Caco-2 (cell line): ENCODE results near the gene SS18. TPM values are rescaled to one million over a fixed set of nuclear protein-coding genes. Genes with fewer than 3 reads are reported as not detected.

Source experiments
- BruUV-seq: library from RNA; stranded (reverse); fragments of 400-500 nt; replicated peaks from 2 replicates; lab custom pipeline; 2021; lab: Mats Ljungman, UMichigan
- CTCF ChIA-PET: fragments of 300-600 bp; sonication (Branson Sonifier 250); formaldehyde crosslinking; loops from one replicate; lab custom pipeline; 2022; ENCODE audit warnings: antibody characterized with exemption; lab: Charles Lee
- POLR2A ChIA-PET: fragments of 300-600 bp; sonication (Branson Sonifier 250); formaldehyde crosslinking; loops from one replicate; lab custom pipeline; 2022; ENCODE audit warnings: antibody characterized with exemption; lab: Charles Lee
- DNase-seq, 2 experiments: peaks; one replicate each; pipeline versions ENCODE4 v3.0.0 to v3.0.0-alpha.2; 2020 to 2022
- H3K27me3 ChIP-seq: replicated peaks from 2 replicates; pipeline ENCODE4 v1.6.0; 2011; ENCODE audit warnings: low read length; ENCODE audit not compliant: control insufficient read depth, insufficient read depth
- H3K36me3 ChIP-seq: 2 replicates; pipeline ENCODE4 v1.5.1; 2011; ENCODE audit warnings: low read length; ENCODE audit not compliant: control insufficient read depth, insufficient read depth
- H3K4me1 ChIP-seq: fragments of 250-450 bp; sonication (Bioruptor Pico); 2 replicates; pipeline ENCODE4 v1.5.1; 2020; ENCODE audit warnings: mild to moderate bottlenecking
- H3K4me3 ChIP-seq: 2 replicates; pipeline ENCODE4 v1.5.1; 2011; ENCODE audit warnings: low read depth, mild to moderate bottlenecking, control low read depth, low read length
- H3K9me3 ChIP-seq: fragments of 250-450 bp; sonication (Bioruptor Pico); 2 replicates; pipeline ENCODE4 v1.5.1; 2020; ENCODE audit warnings: mild to moderate bottlenecking, moderate library complexity
- H3K27ac Mint-ChIP-seq: one replicate; pipeline ENCODE4 v1.8.0; 2022; ENCODE audit warnings: mixed read lengths; ENCODE audit not compliant: unreplicated experiment
- H3K27me3 Mint-ChIP-seq: one replicate; pipeline ENCODE4 v1.8.0; 2022; ENCODE audit warnings: mixed read lengths; ENCODE audit not compliant: insufficient read depth, unreplicated experiment
- H3K36me3 Mint-ChIP-seq: one replicate; pipeline ENCODE4 v1.8.0; 2022; ENCODE audit warnings: mild to moderate bottlenecking, mixed read lengths; ENCODE audit not compliant: insufficient read depth, unreplicated experiment
- H3K4me1 Mint-ChIP-seq: one replicate; pipeline ENCODE4 v1.8.0; 2022; ENCODE audit warnings: low read depth, mixed read lengths; ENCODE audit not compliant: unreplicated experiment
- H3K4me3 Mint-ChIP-seq: one replicate; pipeline ENCODE4 v1.8.0; 2022; ENCODE audit warnings: mild to moderate bottlenecking, moderate library complexity, mixed read lengths; ENCODE audit not compliant: unreplicated experiment
- H3K9me3 Mint-ChIP-seq: one replicate; pipeline ENCODE4 v1.8.0; 2022; ENCODE audit warnings: mixed read lengths; ENCODE audit not compliant: unreplicated experiment
- intact Hi-C: fragments of 100-400 bp; cut with micrococcal nuclease; formaldehyde crosslinking; loops from one replicate; pipeline ENCODE4 v1.10.0; 2022; ENCODE audit not compliant: unreplicated experiment
- total RNA-seq: library from RNA; stranded (reverse); gene quantifications from 2 replicates; pipeline ENCODE4 v1.2.3, GENCODE V29; 2022
- TF ChIP-seq, protein P1 (sequence below), 2 experiments: fragments of 200-600 bp in 1 of 2; IDR thresholded peaks; 1 replicate in 1 of 2; 2 replicates in 1 of 2; pipeline versions ENCODE4 v1.5.1 to v1.8.0; 2011 to 2022; ENCODE audit warnings: antibody characterized with exemption in 1 of 2, control low read depth in 1 of 2, inconsistent platforms in 1 of 2, low read depth in 1 of 2, low read length in 1 of 2, mild to moderate bottlenecking in 1 of 2, moderate library complexity in 1 of 2; ENCODE audit not compliant: insufficient read depth in 1 of 2, severe bottlenecking in 1 of 2, unreplicated experiment in 1 of 2

The SS18 gene
- total RNA-seq, 1 experiment from 2014 or later: 34.6 TPM

DNA sequence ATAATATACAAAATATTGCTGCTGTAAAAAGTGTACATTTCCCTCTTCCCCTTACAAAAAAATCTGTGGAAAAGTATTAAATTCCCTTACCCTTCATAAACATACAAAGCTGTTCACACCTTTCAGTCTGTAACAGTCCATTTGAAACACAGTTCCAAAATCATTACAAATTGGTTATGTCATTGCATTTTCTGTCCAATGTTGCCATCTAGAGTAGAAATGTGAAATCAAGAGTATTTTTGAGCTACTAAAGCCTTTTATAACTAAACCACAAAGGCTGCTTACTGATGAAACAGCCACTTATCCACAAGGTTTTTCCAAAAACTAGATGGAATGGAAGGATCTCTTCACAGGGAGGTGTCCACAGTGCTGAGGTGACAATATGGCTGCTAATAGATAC is 72.5 kb downstream of the SS18 start:
- ChIA-PET POLR2A (no interaction called here), CTCF (no interaction called here)
- Histone ChIP-seq H3K36me3 (no peaks in the 10 kb centered on the region), H3K9me3 (no peaks in the 10 kb centered on the region), H3K27me3 (no peaks in the 10 kb centered on the region), H3K4me3 (no peak overlapping the region), H3K4me1 (no peaks in the 10 kb centered on the region)
- no TSS peak for BruUV-seq
- no peak overlapping the region for H3K4me3 Mint-ChIP-seq
- TF ChIP-seq, protein P1, sequence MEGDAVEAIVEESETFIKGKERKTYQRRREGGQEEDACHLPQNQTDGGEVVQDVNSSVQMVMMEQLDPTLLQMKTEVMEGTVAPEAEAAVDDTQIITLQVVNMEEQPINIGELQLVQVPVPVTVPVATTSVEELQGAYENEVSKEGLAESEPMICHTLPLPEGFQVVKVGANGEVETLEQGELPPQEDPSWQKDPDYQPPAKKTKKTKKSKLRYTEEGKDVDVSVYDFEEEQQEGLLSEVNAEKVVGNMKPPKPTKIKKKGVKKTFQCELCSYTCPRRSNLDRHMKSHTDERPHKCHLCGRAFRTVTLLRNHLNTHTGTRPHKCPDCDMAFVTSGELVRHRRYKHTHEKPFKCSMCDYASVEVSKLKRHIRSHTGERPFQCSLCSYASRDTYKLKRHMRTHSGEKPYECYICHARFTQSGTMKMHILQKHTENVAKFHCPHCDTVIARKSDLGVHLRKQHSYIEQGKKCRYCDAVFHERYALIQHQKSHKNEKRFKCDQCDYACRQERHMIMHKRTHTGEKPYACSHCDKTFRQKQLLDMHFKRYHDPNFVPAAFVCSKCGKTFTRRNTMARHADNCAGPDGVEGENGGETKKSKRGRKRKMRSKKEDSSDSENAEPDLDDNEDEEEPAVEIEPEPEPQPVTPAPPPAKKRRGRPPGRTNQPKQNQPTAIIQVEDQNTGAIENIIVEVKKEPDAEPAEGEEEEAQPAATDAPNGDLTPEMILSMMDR (IDR thresholded peaks at IDR 0.05; ENCODE audit: insufficient read depth in 1 of 2, low read depth in 1 of 2, low read length in 1 of 2, severe bottlenecking in 1 of 2, unreplicated experiment in 1 of 2): no peak
- H3K4me1 Mint-ChIP-seq: no peaks in the 10 kb centered on the region
- H3K36me3 Mint-ChIP-seq: peaks cover 14% of the 10 kb centered on the region
- intact Hi-C loops: no loop called here
- no peaks in the 10 kb centered on the region for H3K27me3 Mint-ChIP-seq
- DNase-seq: no peak
- H3K27ac Mint-ChIP-seq: no peak overlapping the region
- H3K9me3 Mint-ChIP-seq: no peaks in the 10 kb centered on the region

DNA sequence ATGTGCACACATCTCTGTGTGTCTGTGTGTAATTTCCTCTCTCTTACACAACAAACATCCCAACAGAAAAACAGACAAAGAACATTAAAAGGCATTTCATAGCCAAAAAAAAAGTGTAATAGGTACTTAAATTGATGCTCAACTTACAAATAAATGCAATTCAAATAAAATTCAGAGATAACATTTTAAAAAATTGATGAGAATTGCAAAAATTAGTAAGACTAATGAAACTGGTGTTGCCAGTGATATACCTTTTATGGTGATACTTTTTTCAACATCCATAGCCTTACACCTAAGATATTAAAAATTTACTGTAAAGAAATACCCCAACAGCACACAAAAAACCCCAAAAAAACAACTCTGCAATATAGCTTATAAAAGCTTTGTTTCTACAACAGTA is 76.0 kb downstream of the SS18 start:
- H3K4me3 ChIP-seq: no peak overlapping the region
- no peak for DNase-seq
- no TSS peak for BruUV-seq
- no peaks in the 10 kb centered on the region for H3K9me3 Mint-ChIP-seq
- H3K27ac Mint-ChIP-seq: no peak overlapping the region
- CTCF ChIA-PET: no interaction called here
- H3K4me3 Mint-ChIP-seq: no peak overlapping the region
- H3K27me3 ChIP-seq: no peaks in the 10 kb centered on the region
- no peaks in the 10 kb centered on the region for H3K36me3 ChIP-seq
- H3K4me1 ChIP-seq: no peaks in the 10 kb centered on the region
- TF ChIP-seq, protein P1 (IDR thresholded peaks at IDR 0.05; ENCODE audit: insufficient read depth in 1 of 2, low read depth in 1 of 2, low read length in 1 of 2, severe bottlenecking in 1 of 2, unreplicated experiment in 1 of 2): no peak
- no peaks in the 10 kb centered on the region for H3K4me1 Mint-ChIP-seq
- intact Hi-C loops: no loop called here
- no peaks in the 10 kb centered on the region for H3K27me3 Mint-ChIP-seq
- H3K36me3 Mint-ChIP-seq: peaks cover 11% of the 10 kb centered on the region
- POLR2A ChIA-PET: no interaction called here
- no peaks in the 10 kb centered on the region for H3K9me3 ChIP-seq

DNA sequence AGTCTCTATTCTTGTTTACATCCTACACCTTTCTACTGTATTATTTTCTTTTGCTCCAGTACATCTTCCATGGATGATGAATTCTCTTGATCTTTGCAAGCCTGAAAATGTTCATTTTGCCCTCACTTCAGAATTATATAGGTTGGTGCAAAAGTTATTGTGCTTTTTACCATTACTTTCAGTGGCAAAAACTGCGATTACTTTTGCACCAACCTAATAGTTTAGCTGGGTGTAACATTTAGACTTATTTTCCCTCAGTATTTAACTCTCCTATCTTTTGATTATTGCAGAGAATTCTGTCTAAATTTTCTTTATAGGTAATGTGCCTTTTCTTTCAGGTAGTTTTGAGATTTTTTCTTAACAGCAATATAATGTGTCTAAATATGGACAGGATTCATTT is 81.8 kb downstream of the SS18 start:
- intact Hi-C loops: no loop called here
- Histone ChIP-seq H3K4me1 (no peaks in the 10 kb centered on the region), H3K9me3 (no peaks in the 10 kb centered on the region), H3K36me3 (no peaks in the 10 kb centered on the region), H3K4me3 (no peak overlapping the region), H3K27me3 (no peaks in the 10 kb centered on the region)
- Mint-ChIP-seq H3K36me3 (no peaks in the 10 kb centered on the region), H3K27me3 (no peaks in the 10 kb centered on the region), H3K4me1 (no peaks in the 10 kb centered on the region), H3K27ac (no peak overlapping the region), H3K4me3 (no peak overlapping the region), H3K9me3 (no peaks in the 10 kb centered on the region)
- ChIA-PET POLR2A (no interaction called here), CTCF (interaction anchor here (0.6 kb wide), 1 partner anchor 17 kb away, joined by 8 read pairs; no protein-coding TSS in a partner anchor)
- TF ChIP-seq, protein P1 (IDR thresholded peaks at IDR 0.05; ENCODE audit: insufficient read depth in 1 of 2, low read depth in 1 of 2, low read length in 1 of 2, severe bottlenecking in 1 of 2, unreplicated experiment in 1 of 2): no peak
- DNase-seq: no peak
- no TSS peak for BruUV-seq
